HG03045 (cell line): Measurements from ENCODE around the gene KRTAP9-7.
"Not testable (repeated sequence)": the region's sequence is repeated elsewhere in the genome, so short reads cannot be mapped to it uniquely, and the experiment has no call there.

Source experiments
- ATAC-seq: cut with Tn5 transposase; IDR thresholded peaks from one replicate; pipeline ENCODE4 v1.9.1; 2021; ENCODE audit warnings: mild to moderate bottlenecking, moderate library complexity; ENCODE audit not compliant: unreplicated experiment

The KRTAP9-7 gene

GRCh38 chr17:41275648-41276190, at the start of gene KRTAP9-7:
Gene KRTAP9-7 (plus strand): TSS chr17:41275698. CDS start chr17:41275698, 0 bp downstream.
- not testable (repeated sequence) for ATAC-seq

- ATAC-seq: no peak
Observed at GRCh38 chr17:41226051-41226450, 49.4 kb upstream of the KRTAP9-7 start.

- not testable (repeated sequence) for ATAC-seq
Observed at GRCh38 chr17:41226598-41227095, 48.9 kb upstream of the KRTAP9-7 start, which contains the start of gene KRTAP9-2. Gene KRTAP9-2 (plus strand): TSS chr17:41226648. CDS start chr17:41226655, 7 bp downstream.

- ATAC-seq: no peak
Observed at GRCh38 chr17:41230094-41230493, 45.4 kb upstream of the KRTAP9-7 start.

- ATAC-seq: no peak
Observed at GRCh38 chr17:41231731-41232130, 43.8 kb upstream of the KRTAP9-7 start.

GRCh38 chr17:41232399-41233105, 42.9 kb upstream of the KRTAP9-7 start, which contains the start of gene KRTAP9-3:
Gene KRTAP9-3 (plus strand): TSS chr17:41232449. CDS start chr17:41232502, 53 bp downstream.
- not testable (repeated sequence) for ATAC-seq

GRCh38 chr17:41237116-41237515, 38.4 kb upstream of the KRTAP9-7 start:
- not testable (repeated sequence) for ATAC-seq

GRCh38 chr17:41237949-41238437, 37.5 kb upstream of the KRTAP9-7 start, which contains the start of gene KRTAP9-8:
Gene KRTAP9-8 (plus strand): TSS chr17:41237999. CDS start chr17:41238052, 53 bp downstream.
- ATAC-seq: not testable (repeated sequence)

- not testable (repeated sequence) for ATAC-seq
Observed at GRCh38 chr17:41246995-41247787, 28.3 kb upstream of the KRTAP9-7 start.

GRCh38 chr17:41249637-41250240, 25.8 kb upstream of the KRTAP9-7 start, which contains the start of gene KRTAP9-4:
Gene KRTAP9-4 (plus strand): TSS chr17:41249687. CDS start chr17:41249721, 34 bp downstream.
- ATAC-seq: not testable (repeated sequence)

GRCh38 chr17:41251261-41251660, 24.2 kb upstream of the KRTAP9-7 start:
- no peak for ATAC-seq

- ATAC-seq: no peak
Observed at GRCh38 chr17:41254861-41255260, 20.6 kb upstream of the KRTAP9-7 start.

- not testable (repeated sequence) for ATAC-seq
Observed at GRCh38 chr17:41255381-41256290, 19.9 kb upstream of the KRTAP9-7 start, which contains the start of gene KRTAP9-9. Gene KRTAP9-9 (plus strand): TSS chr17:41255384.

- no peak for ATAC-seq
Observed at GRCh38 chr17:41256291-41256685, 19.2 kb upstream of the KRTAP9-7 start.

- ATAC-seq: no peak
Observed at GRCh38 chr17:41258406-41258805, 17.1 kb upstream of the KRTAP9-7 start.

GRCh38 chr17:41263212-41263611, 12.3 kb upstream of the KRTAP9-7 start:
- no peak for ATAC-seq

GRCh38 chr17:41264599-41264998, 10.9 kb upstream of the KRTAP9-7 start:
- ATAC-seq: no peak

- ATAC-seq: no peak
Observed at GRCh38 chr17:41265078-41265477, 10.4 kb upstream of the KRTAP9-7 start, which contains the start of gene KRTAP9-6. Gene KRTAP9-6 (plus strand): TSS chr17:41265378. CDS start chr17:41265378, 0 bp downstream.

- no peak for ATAC-seq
Observed at GRCh38 chr17:41267711-41268110, 7.8 kb upstream of the KRTAP9-7 start.
